CD14-positive monocyte (primary cell): Measurements from ENCODE around the gene MECP2. TPM values are rescaled to one million over a fixed set of nuclear protein-coding genes. Genes with fewer than 3 reads are reported as not detected.
A peak's percentile ranks its signal among the peaks of the same experiment; 100 is the strongest.

Source experiments
- DNase-seq, 3 donors: peaks; one replicate each; pipeline ENCODE4 v3.0.0-alpha.2; 2011 to 2022
- H2AFZ ChIP-seq: 2 replicates; pipeline ENCODE4 v1.6.0; 2012; ENCODE audit warnings: mild to moderate bottlenecking, low read depth, low read length, inconsistent platforms; ENCODE audit not compliant: insufficient read depth, poor library complexity, severe bottlenecking
- H3K27ac ChIP-seq, 2 donors: 1 replicate in 1 of 2; 2 replicates in 1 of 2; pipeline ENCODE4 v1.5.1; 2012 to 2013; ENCODE audit warnings: low read length in 2 of 2, control low read depth in 1 of 2, inconsistent platforms in 1 of 2, low read depth in 1 of 2, mild to moderate bottlenecking in 1 of 2
- H3K27me3 ChIP-seq, 2 donors: one replicate each; pipeline versions ENCODE4 v1.6.0 to v1.6.1; 2011 to 2013; ENCODE audit warnings: low read length in 2 of 2; ENCODE audit not compliant: control insufficient read depth in 2 of 2, insufficient read depth in 2 of 2
- H3K36me3 ChIP-seq, 2 donors: replicated peaks in 1 of 2; 1 replicate in 1 of 2; 2 replicates in 1 of 2; pipeline versions ENCODE4 v1.5.1 to v1.6.1; 2012 to 2013; ENCODE audit warnings: low read length in 2 of 2, control low read depth in 1 of 2, inconsistent platforms in 1 of 2, mild to moderate bottlenecking in 1 of 2; ENCODE audit not compliant: insufficient read depth in 2 of 2, control insufficient read depth in 1 of 2
- H3K4me1 ChIP-seq, 2 donors: 1 replicate in 1 of 2; 2 replicates in 1 of 2; pipeline versions ENCODE4 v1.5.1 to v1.6.1; 2012 to 2013; ENCODE audit warnings: low read length in 2 of 2, control low read depth in 1 of 2, inconsistent platforms in 1 of 2, mild to moderate bottlenecking in 1 of 2, moderate library complexity in 1 of 2; ENCODE audit not compliant: insufficient read depth in 2 of 2, control insufficient read depth in 1 of 2
- H3K4me2 ChIP-seq: replicated peaks from 2 replicates; pipeline ENCODE3; 2012; ENCODE audit warnings: low read length, moderate library complexity, mild to moderate bottlenecking; ENCODE audit not compliant: poor library complexity, severe bottlenecking; ENCODE audit errors: extremely low read depth
- H3K4me3 ChIP-seq, 3 experiments: fragments of 200-600 bp in 1 of 3; sonication (generic) in 1 of 3; replicated peaks in 1 of 3; 1 replicate in 2 of 3; 2 replicates in 1 of 3; pipeline ENCODE4 v1.5.1; 2011 to 2013; ENCODE audit warnings: low read length in 3 of 3, mild to moderate bottlenecking in 3 of 3, control low read depth in 2 of 3, low read depth in 2 of 3, inconsistent platforms in 1 of 3, moderate library complexity in 1 of 3
- H3K79me2 ChIP-seq: 2 replicates; pipeline ENCODE4 v1.6.0; 2012; ENCODE audit warnings: mild to moderate bottlenecking, control low read depth, inconsistent platforms, low read length, moderate library complexity; ENCODE audit not compliant: insufficient read depth
- H3K9ac ChIP-seq: 2 replicates; pipeline ENCODE4 v1.6.0; 2017; ENCODE audit warnings: low read length, mild to moderate bottlenecking; ENCODE audit not compliant: insufficient read depth, poor library complexity, severe bottlenecking
- H3K9me3 ChIP-seq, 2 donors: replicated peaks in 1 of 2; 1 replicate in 1 of 2; 2 replicates in 1 of 2; pipeline versions ENCODE4 v1.5.1 to v1.6.1; 2012 to 2013; ENCODE audit warnings: low read length in 2 of 2, control low read depth in 1 of 2; ENCODE audit not compliant: control insufficient read depth in 1 of 2, insufficient read depth in 1 of 2
- H4K20me1 ChIP-seq: 2 replicates; pipeline ENCODE4 v1.6.0; 2012; ENCODE audit warnings: mild to moderate bottlenecking, low read length, control low read depth, moderate library complexity; ENCODE audit not compliant: insufficient read depth
- H3K27ac Mint-ChIP-seq, 7 donors: one replicate each; pipeline ENCODE4 v1.8.0; 2020; ENCODE audit warnings: mild to moderate bottlenecking in 7 of 7, mixed read lengths in 7 of 7, moderate library complexity in 6 of 7, inconsistent platforms in 2 of 7
- H3K27me3 Mint-ChIP-seq, 3 donors: one replicate each; pipeline ENCODE4 v1.8.0; 2021 to 2022; ENCODE audit warnings: low read depth in 3 of 3, mild to moderate bottlenecking in 3 of 3, mixed read lengths in 3 of 3, moderate library complexity in 3 of 3, inconsistent platforms in 1 of 3
- H3K36me3 Mint-ChIP-seq, 2 donors: one replicate each; pipeline ENCODE4 v1.8.0; 2020; ENCODE audit warnings: mixed read lengths in 2 of 2, inconsistent platforms in 1 of 2, mild to moderate bottlenecking in 1 of 2
- H3K4me1 Mint-ChIP-seq: one replicate; pipeline ENCODE4 v1.8.0; 2020; ENCODE audit warnings: mild to moderate bottlenecking, mixed read lengths
- H3K4me3 Mint-ChIP-seq, 2 donors: one replicate each; pipeline ENCODE4 v1.8.0; 2020; ENCODE audit warnings: mild to moderate bottlenecking in 2 of 2, mixed read lengths in 2 of 2, moderate library complexity in 1 of 2
- H3K9me3 Mint-ChIP-seq, 7 donors: one replicate each; pipeline ENCODE4 v1.8.0; 2020 to 2022; ENCODE audit warnings: mixed read lengths in 7 of 7, mild to moderate bottlenecking in 6 of 7, moderate library complexity in 6 of 7, inconsistent platforms in 2 of 7
- WGBS: methylation state at CpG from one replicate; pipeline ENCODE4 v1.1.5; 2013; ENCODE audit warnings: missing lambda C conversion rate; ENCODE audit not compliant: insufficient coverage; 5-methylcytosine and 5-hydroxymethylcytosine counted together
- intact Hi-C, 2 donors: fragments of 100-400 bp; cut with micrococcal nuclease; formaldehyde crosslinking; loops; one replicate each; pipeline versions ENCODE4 v1.15.0 to v1.15.1; 2023
- polyA plus RNA-seq, 3 donors: library from polyadenylated mRNA; depleted of rRNA in 1 of 3; unstranded in 2 of 3; stranded (reverse) in 1 of 3; fragments of 300-500 nt in 2 of 3; fragments of >200 nt in 1 of 3; fragmentation: Illumina TruSeq in 2 of 3; gene quantifications; 1 replicate in 2 of 3; 2 replicates in 1 of 3; pipeline ENCODE4 v1.2.3, GENCODE V29; 2012 to 2021
- TF ChIP-seq, protein P1 (sequence below): fragments of 200-600 bp; IDR thresholded peaks from one replicate; pipeline ENCODE4 v1.8.0; 2022; ENCODE audit warnings: antibody characterized with exemption, mild to moderate bottlenecking

MECP2 gene
- polyA plus RNA-seq, 3 donors, result 5.2 to 21.2 (median 9.6) TPM

DNA sequence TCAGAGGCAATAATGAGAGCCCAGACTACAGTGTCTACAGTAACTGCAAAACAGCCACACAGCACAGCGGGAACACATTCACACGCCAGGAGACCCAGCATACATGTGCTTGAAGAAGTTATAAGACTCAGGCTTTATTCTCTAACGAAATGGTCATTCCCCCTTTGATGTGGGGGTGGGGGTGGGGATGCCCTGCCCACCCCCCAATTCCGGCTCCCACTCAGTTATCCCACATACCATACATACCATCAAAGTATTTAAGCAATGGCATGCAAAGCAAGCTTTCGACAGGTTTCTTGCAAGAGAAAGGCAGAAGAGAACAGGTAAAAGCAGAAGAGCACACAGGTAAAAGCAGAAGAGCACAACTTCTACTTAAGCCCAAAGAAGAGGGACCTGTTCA is 3.6 kb downstream of the MECP2 start:
- peaks cover 81% of the 10 kb centered on the region for H3K79me2 ChIP-seq
- H3K9me3 ChIP-seq, result peaks cover 0 to 19% of the 10 kb centered on the region in 2 donors
- no CpG with 5 or more reads among the region's 5 CpGs for WGBS
- peak overlapping the region; percentile 84 for H3K4me2 ChIP-seq
- DNase-seq, result no peak
- H3K27me3 Mint-ChIP-seq, result peaks cover 0 to 13% (median 0%) of the 10 kb centered on the region in 3 donors
- intact Hi-C loops, result loop anchor here in 1 of 2 donors (10.0 kb wide), 1 partner anchor 79 kb away; the partner anchor contains the start of gene IRAK1
- H3K9me3 Mint-ChIP-seq, result peaks cover 0 to 16% (median 7%) of the 10 kb centered on the region in 7 donors
- peaks cover 3 to 18% of the 10 kb centered on the region in 2 donors for H3K36me3 ChIP-seq
- peaks cover 34% of the 10 kb centered on the region for H3K4me1 Mint-ChIP-seq
- H4K20me1 ChIP-seq, result peaks cover 76% of the 10 kb centered on the region
- no peak overlapping the region for H3K4me3 Mint-ChIP-seq
- TF ChIP-seq, protein P1, sequence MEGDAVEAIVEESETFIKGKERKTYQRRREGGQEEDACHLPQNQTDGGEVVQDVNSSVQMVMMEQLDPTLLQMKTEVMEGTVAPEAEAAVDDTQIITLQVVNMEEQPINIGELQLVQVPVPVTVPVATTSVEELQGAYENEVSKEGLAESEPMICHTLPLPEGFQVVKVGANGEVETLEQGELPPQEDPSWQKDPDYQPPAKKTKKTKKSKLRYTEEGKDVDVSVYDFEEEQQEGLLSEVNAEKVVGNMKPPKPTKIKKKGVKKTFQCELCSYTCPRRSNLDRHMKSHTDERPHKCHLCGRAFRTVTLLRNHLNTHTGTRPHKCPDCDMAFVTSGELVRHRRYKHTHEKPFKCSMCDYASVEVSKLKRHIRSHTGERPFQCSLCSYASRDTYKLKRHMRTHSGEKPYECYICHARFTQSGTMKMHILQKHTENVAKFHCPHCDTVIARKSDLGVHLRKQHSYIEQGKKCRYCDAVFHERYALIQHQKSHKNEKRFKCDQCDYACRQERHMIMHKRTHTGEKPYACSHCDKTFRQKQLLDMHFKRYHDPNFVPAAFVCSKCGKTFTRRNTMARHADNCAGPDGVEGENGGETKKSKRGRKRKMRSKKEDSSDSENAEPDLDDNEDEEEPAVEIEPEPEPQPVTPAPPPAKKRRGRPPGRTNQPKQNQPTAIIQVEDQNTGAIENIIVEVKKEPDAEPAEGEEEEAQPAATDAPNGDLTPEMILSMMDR, result no peak
- peaks cover 0 to 22% of the 10 kb centered on the region in 2 donors for H3K27me3 ChIP-seq
- peaks cover 31 to 36% of the 10 kb centered on the region in 2 donors for H3K4me1 ChIP-seq
- H3K27ac ChIP-seq, result no peak overlapping the region
- no peak overlapping the region for H2AFZ ChIP-seq
- peak overlapping the region in 3 of 7 donors; percentile 2 to 72 (median 30) for H3K27ac Mint-ChIP-seq
- no peak overlapping the region for H3K9ac ChIP-seq
- no peak overlapping the region for H3K4me3 ChIP-seq
- peaks cover 17 to 20% of the 10 kb centered on the region in 2 donors for H3K36me3 Mint-ChIP-seq

DNA sequence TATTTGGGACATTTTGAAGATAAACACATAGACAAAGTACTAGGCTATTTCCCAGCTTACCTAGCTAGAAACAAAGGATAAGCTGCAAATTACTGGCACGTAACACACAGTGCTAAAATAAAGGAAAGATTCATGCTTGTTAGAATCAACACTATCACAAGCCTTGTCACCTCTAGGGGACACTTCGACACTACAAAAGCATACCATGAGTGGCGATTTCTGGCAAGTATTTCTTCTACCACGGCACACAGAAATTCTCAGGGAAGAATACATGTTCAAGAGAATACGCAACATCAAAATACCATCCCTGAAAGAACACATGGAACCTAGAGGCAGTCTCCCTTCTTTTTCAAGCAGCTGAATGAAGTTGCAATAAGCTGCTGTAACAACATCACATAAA is 5.1 kb downstream of the MECP2 start:
- intact Hi-C loops, result loop anchor here in 1 of 2 donors (10.0 kb wide), 1 partner anchor 78 kb away; the partner anchor contains the start of gene IRAK1
- Histone ChIP-seq H3K4me1 (peaks cover 25 to 30% of the 10 kb centered on the region in 2 donors), H3K79me2 (peaks cover 97% of the 10 kb centered on the region), H3K4me2 (no peak overlapping the region), H3K9me3 (peaks cover 0 to 10% of the 10 kb centered on the region in 2 donors), H3K9ac (no peak overlapping the region), H3K4me3 (no peak overlapping the region), H4K20me1 (peaks cover 88% of the 10 kb centered on the region), H3K27ac (no peak overlapping the region), H2AFZ (no peak overlapping the region), H3K27me3 (peaks cover 0 to 29% of the 10 kb centered on the region in 2 donors), H3K36me3 (peaks cover 3 to 26% of the 10 kb centered on the region in 2 donors)
- TF ChIP-seq, protein P1, result no peak
- H3K27me3 Mint-ChIP-seq, result peaks cover 0 to 8% (median 0%) of the 10 kb centered on the region in 3 donors
- DNase-seq, result no peak
- H3K4me3 Mint-ChIP-seq, result no peak overlapping the region
- H3K9me3 Mint-ChIP-seq, result peaks cover 0 to 9% (median 5%) of the 10 kb centered on the region in 7 donors
- H3K4me1 Mint-ChIP-seq, result peaks cover 29% of the 10 kb centered on the region
- H3K36me3 Mint-ChIP-seq, result peaks cover 22 to 25% of the 10 kb centered on the region in 2 donors
- H3K27ac Mint-ChIP-seq, result no peak overlapping the region
- WGBS, result no CpG with 5 or more reads among the region's 5 CpGs
